HepG2 (cell line): ENCODE data around the gene FITM1. TPM values are rescaled to one million over a fixed set of nuclear protein-coding genes. Genes with fewer than 3 reads are reported as not detected.
A peak's percentile ranks its signal among the peaks of the same experiment; 100 is the strongest.

Experiments
- CREB1 ChIP-seq, 2 experiments: fragments of 450-650 bp in 1 of 2; IDR thresholded peaks; 2 replicates each; pipeline ENCODE4 v1.6.1; 2016 to 2017; ENCODE audit warnings: control low read depth in 1 of 2, mild to moderate bottlenecking in 1 of 2, missing compliant biosample characterization in 1 of 2, missing genetic modification characterization in 1 of 2
- DNMT3B ChIP-seq: conservative IDR thresholded peaks from 2 replicates; pipeline ENCODE4 v1.6.1; 2016; ENCODE audit warnings: missing biosample characterization, control low read depth
- GPN1 ChIP-seq: sonication (generic); formaldehyde crosslinking; IDR thresholded peaks from 2 replicates; pipeline ENCODE4 v1.5.1; 2020; ENCODE audit warnings: missing genetic modification reagents, borderline replicate concordance
- HDAC2 ChIP-seq: sonication (generic); formaldehyde crosslinking; IDR thresholded peaks from 2 replicates; pipeline ENCODE4 v1.4.0; 2020; ENCODE audit warnings: missing genetic modification reagents
- HIVEP1 ChIP-seq: sonication (generic); formaldehyde crosslinking; IDR thresholded peaks from 2 replicates; pipeline ENCODE4 v1.4.0; 2020; ENCODE audit warnings: mild to moderate bottlenecking, missing genetic modification reagents
- MATR3 ChIP-seq: sonication (generic); formaldehyde crosslinking; IDR thresholded peaks from 2 replicates; pipeline ENCODE4 v1.4.0; 2020; ENCODE audit warnings: missing genetic modification reagents
- MXD4 ChIP-seq: IDR thresholded peaks from 2 replicates; pipeline ENCODE4 v1.6.1; 2016; ENCODE audit warnings: mild to moderate bottlenecking, missing biosample characterization, missing genetic modification reagents
- NONO ChIP-seq, 2 experiments: fragments of 450-650 bp in 1 of 2; sonication (generic) in 1 of 2; formaldehyde crosslinking in 1 of 2; IDR thresholded peaks in 1 of 2; conservative IDR thresholded peaks in 1 of 2; 2 replicates each; pipeline versions ENCODE4 v1.6.1 to v1.8.0; 2017 to 2022; ENCODE audit warnings: mild to moderate bottlenecking in 1 of 2, missing genetic modification reagents in 1 of 2, moderate library complexity in 1 of 2
- RAD21 ChIP-seq: fragments of 450-650 bp; formaldehyde crosslinking; IDR thresholded peaks from 2 replicates; pipeline ENCODE4 v1.5.0; 2020; ENCODE audit warnings: mild to moderate bottlenecking
- TBX2 ChIP-seq: sonication (generic); formaldehyde crosslinking; IDR thresholded peaks from 2 replicates; pipeline ENCODE4 v1.5.0; 2020; ENCODE audit warnings: missing genetic modification reagents, mild to moderate bottlenecking, borderline replicate concordance
- ZFX ChIP-seq: sonication (generic); formaldehyde crosslinking; IDR thresholded peaks from 2 replicates; pipeline ENCODE4 v1.4.0; 2020; ENCODE audit warnings: mild to moderate bottlenecking, low read depth, missing genetic modification reagents, moderate library complexity
- ZNF235 ChIP-seq: sonication (generic); formaldehyde crosslinking; IDR thresholded peaks from 2 replicates; pipeline ENCODE4 v1.8.1; 2023; ENCODE audit warnings: mild to moderate bottlenecking, missing genetic modification reagents, borderline replicate concordance
- ZNF354B ChIP-seq: sonication (generic); formaldehyde crosslinking; IDR thresholded peaks from 2 replicates; pipeline ENCODE4 v1.8.0; 2022; ENCODE audit warnings: mild to moderate bottlenecking, missing genetic modification reagents
- polyA plus RNA-seq, 8 experiments: library from polyadenylated mRNA; depleted of rRNA in 3 of 8; stranded (reverse) in 7 of 8; unstranded in 1 of 8; fragments of >200 nt; fragmentation: Illumina TruSeq in 4 of 8; extraction: Trizol in 4 of 8; gene quantifications; 2 replicates each; pipeline versions ENCODE4 v1.2.1 to v1.2.3, GENCODE V29; 2011 to 2016; ENCODE audit warnings: low read depth in 4 of 8, missing spikeins in 1 of 8, mixed read lengths in 1 of 8; ENCODE audit not compliant: insufficient read depth in 1 of 8
- total RNA-seq, 5 experiments: library from RNA; depleted of rRNA; stranded (reverse); fragments of >200 nt; fragmentation: Illumina TruSeq; extraction: Trizol; gene quantifications; 2 replicates each; pipeline ENCODE4 v1.2.3, GENCODE V29; 2016; ENCODE audit warnings: low read depth in 1 of 5
- TF ChIP-seq, protein P1 (sequence below): sonication (generic); formaldehyde crosslinking; IDR thresholded peaks from 2 replicates; pipeline ENCODE4 v1.4.0; 2020; ENCODE audit warnings: missing genetic modification reagents, borderline replicate concordance
- TF ChIP-seq, protein P2 (sequence below): sonication (generic); formaldehyde crosslinking; IDR thresholded peaks from 2 replicates; pipeline ENCODE4 v1.4.0; 2020; ENCODE audit warnings: mild to moderate bottlenecking, missing genetic modification reagents
- TF ChIP-seq, protein P3 (sequence below): sonication (generic); formaldehyde crosslinking; IDR thresholded peaks from 2 replicates; pipeline ENCODE4 v1.5.1; 2020; ENCODE audit warnings: missing genetic modification reagents, mild to moderate bottlenecking, borderline replicate concordance
- TF ChIP-seq, protein P4 (sequence below): sonication (generic); formaldehyde crosslinking; IDR thresholded peaks from 2 replicates; pipeline ENCODE4 v1.8.0; 2022; ENCODE audit warnings: mild to moderate bottlenecking, missing genetic modification reagents; ENCODE audit not compliant: insufficient replicate concordance
- TF ChIP-seq, protein P5 (sequence below): sonication (generic); formaldehyde crosslinking; IDR thresholded peaks from 2 replicates; pipeline ENCODE4 v1.5.1; 2020; ENCODE audit warnings: missing genetic modification reagents, mild to moderate bottlenecking, borderline replicate concordance

FITM1 gene
- total and polyA plus RNA-seq, 2 of the 13 experiments (the other 11 are each of a cell fraction or from before 2014, with no cell fraction given), result 2.7 to 5.8 TPM

DNA sequence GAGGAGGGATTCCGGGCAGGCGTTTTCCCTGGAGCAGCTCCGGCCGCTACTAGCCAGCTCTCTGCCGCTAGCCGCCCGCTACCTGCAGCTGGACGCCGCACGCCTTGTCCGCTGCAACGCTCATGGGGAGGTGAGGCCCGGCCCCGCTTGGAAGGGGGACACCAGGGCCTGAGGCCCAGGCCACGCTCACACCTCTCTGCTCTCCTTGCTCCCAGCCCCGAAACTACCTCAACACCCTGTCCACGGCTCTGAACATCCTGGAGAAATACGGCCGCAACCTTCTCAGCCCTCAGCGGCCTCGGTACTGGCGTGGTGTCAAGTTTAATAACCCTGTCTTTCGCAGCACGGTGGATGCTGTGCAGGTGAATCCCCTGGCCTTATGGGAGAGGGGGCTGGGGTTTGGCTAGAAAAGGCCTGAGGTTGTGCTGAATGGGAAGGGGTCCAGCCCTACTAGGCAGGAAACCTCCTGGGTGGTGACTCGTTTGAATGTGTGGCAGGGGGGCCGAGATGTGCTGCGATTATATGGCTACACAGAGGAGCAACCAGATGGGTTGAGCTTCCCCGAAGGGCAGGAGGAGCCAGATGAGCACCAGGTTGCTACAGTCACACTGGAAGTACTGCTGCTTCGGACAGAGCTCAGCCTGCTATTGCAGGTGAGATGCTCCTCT, 17.4 kb downstream of the FITM1 start (continued):
- TF ChIP-seq, protein P1, sequence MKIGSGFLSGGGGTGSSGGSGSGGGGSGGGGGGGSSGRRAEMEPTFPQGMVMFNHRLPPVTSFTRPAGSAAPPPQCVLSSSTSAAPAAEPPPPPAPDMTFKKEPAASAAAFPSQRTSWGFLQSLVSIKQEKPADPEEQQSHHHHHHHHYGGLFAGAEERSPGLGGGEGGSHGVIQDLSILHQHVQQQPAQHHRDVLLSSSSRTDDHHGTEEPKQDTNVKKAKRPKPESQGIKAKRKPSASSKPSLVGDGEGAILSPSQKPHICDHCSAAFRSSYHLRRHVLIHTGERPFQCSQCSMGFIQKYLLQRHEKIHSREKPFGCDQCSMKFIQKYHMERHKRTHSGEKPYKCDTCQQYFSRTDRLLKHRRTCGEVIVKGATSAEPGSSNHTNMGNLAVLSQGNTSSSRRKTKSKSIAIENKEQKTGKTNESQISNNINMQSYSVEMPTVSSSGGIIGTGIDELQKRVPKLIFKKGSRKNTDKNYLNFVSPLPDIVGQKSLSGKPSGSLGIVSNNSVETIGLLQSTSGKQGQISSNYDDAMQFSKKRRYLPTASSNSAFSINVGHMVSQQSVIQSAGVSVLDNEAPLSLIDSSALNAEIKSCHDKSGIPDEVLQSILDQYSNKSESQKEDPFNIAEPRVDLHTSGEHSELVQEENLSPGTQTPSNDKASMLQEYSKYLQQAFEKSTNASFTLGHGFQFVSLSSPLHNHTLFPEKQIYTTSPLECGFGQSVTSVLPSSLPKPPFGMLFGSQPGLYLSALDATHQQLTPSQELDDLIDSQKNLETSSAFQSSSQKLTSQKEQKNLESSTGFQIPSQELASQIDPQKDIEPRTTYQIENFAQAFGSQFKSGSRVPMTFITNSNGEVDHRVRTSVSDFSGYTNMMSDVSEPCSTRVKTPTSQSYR (CRISPR knock-in tag), result 0 out of 2 replicates have a peak, but pooled peaks have one; percentile 26
- no peak for TF ChIP-seq NONO (IDR thresholded peaks at IDR 0.05)
- no peak for TF ChIP-seq NONO (CRISPR knock-in tag; conservative IDR thresholded peaks at IDR 0.05)
- TF ChIP-seq, protein P2, sequence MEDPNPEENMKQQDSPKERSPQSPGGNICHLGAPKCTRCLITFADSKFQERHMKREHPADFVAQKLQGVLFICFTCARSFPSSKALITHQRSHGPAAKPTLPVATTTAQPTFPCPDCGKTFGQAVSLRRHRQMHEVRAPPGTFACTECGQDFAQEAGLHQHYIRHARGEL (CRISPR knock-in tag), result peak; percentile 82; the same call in 1 of the 2 replicates
- no peak for TF ChIP-seq HDAC2
- TF ChIP-seq, protein P3, sequence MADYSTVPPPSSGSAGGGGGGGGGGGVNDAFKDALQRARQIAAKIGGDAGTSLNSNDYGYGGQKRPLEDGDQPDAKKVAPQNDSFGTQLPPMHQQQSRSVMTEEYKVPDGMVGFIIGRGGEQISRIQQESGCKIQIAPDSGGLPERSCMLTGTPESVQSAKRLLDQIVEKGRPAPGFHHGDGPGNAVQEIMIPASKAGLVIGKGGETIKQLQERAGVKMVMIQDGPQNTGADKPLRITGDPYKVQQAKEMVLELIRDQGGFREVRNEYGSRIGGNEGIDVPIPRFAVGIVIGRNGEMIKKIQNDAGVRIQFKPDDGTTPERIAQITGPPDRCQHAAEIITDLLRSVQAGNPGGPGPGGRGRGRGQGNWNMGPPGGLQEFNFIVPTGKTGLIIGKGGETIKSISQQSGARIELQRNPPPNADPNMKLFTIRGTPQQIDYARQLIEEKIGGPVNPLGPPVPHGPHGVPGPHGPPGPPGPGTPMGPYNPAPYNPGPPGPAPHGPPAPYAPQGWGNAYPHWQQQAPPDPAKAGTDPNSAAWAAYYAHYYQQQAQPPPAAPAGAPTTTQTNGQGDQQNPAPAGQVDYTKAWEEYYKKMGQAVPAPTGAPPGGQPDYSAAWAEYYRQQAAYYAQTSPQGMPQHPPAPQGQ (CRISPR knock-in tag), result 0 out of 2 replicates have a peak, but pooled peaks have one; percentile 8
- peak; percentile 69 for TF ChIP-seq HIVEP1 (CRISPR knock-in tag)
- peak; percentile 89 for TF ChIP-seq GPN1 (CRISPR knock-in tag)
- TF ChIP-seq, protein P4, sequence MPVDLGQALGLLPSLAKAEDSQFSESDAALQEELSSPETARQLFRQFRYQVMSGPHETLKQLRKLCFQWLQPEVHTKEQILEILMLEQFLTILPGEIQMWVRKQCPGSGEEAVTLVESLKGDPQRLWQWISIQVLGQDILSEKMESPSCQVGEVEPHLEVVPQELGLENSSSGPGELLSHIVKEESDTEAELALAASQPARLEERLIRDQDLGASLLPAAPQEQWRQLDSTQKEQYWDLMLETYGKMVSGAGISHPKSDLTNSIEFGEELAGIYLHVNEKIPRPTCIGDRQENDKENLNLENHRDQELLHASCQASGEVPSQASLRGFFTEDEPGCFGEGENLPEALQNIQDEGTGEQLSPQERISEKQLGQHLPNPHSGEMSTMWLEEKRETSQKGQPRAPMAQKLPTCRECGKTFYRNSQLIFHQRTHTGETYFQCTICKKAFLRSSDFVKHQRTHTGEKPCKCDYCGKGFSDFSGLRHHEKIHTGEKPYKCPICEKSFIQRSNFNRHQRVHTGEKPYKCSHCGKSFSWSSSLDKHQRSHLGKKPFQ, result no peak
- peak; percentile 89 for TF ChIP-seq ZFX
- TF ChIP-seq, protein P5, sequence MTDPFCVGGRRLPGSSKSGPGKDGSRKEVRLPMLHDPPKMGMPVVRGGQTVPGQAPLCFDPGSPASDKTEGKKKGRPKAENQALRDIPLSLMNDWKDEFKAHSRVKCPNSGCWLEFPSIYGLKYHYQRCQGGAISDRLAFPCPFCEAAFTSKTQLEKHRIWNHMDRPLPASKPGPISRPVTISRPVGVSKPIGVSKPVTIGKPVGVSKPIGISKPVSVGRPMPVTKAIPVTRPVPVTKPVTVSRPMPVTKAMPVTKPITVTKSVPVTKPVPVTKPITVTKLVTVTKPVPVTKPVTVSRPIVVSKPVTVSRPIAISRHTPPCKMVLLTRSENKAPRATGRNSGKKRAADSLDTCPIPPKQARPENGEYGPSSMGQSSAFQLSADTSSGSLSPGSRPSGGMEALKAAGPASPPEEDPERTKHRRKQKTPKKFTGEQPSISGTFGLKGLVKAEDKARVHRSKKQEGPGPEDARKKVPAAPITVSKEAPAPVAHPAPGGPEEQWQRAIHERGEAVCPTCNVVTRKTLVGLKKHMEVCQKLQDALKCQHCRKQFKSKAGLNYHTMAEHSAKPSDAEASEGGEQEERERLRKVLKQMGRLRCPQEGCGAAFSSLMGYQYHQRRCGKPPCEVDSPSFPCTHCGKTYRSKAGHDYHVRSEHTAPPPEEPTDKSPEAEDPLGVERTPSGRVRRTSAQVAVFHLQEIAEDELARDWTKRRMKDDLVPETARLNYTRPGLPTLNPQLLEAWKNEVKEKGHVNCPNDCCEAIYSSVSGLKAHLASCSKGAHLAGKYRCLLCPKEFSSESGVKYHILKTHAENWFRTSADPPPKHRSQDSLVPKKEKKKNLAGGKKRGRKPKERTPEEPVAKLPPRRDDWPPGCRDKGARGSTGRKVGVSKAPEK (CRISPR knock-in tag), result 0 out of 2 replicates have a peak, but pooled peaks have one; percentile 51
- TF ChIP-seq ZNF354B, result peak; percentile 84; the same call in 1 of the 2 replicates
- TF ChIP-seq DNMT3B (CRISPR knock-in tag), result no peak
- 0 out of 2 replicates have a peak, but pooled peaks have one; percentile 20 for TF ChIP-seq MXD4 (CRISPR knock-in tag)
- peak; percentile 97 for TF ChIP-seq ZNF235 (CRISPR knock-in tag)
- TF ChIP-seq RAD21, result 0 out of 2 replicates have a peak, but pooled peaks have one; percentile 72
- peak; percentile 58 for TF ChIP-seq TBX2 (CRISPR knock-in tag)
- TF ChIP-seq MATR3 (CRISPR knock-in tag), result 0 out of 2 replicates have a peak, but pooled peaks have one; percentile 37
- no peak for TF ChIP-seq CREB1 (IDR thresholded peaks at IDR 0.05)
- TF ChIP-seq CREB1 (CRISPR knock-in tag; IDR thresholded peaks at IDR 0.05), result no peak
